HG03442 (cell line): ENCODE data around the gene TTC28.
"Not testable (repeated sequence)": the region's sequence is repeated elsewhere in the genome, so short reads cannot be mapped to it uniquely, and the experiment has no call there.

Experiments used
- ATAC-seq: cut with Tn5 transposase; IDR thresholded peaks from one replicate; pipeline ENCODE4 v1.9.1; 2021; ENCODE audit warnings: mild to moderate bottlenecking, moderate library complexity; ENCODE audit not compliant: unreplicated experiment

The TTC28 gene

GRCh38 chr22:28245579-28246224, 433.9 kb downstream of the TTC28 start:
- no peak for ATAC-seq

- no peak for ATAC-seq
These were observed 434.9 kb downstream of the TTC28 start for GRCh38 chr22:28244757-28245156.

GRCh38 chr22:28243539-28243938, 436.1 kb downstream of the TTC28 start:
- no peak for ATAC-seq

GRCh38 chr22:28241656-28242290, 437.9 kb downstream of the TTC28 start:
- ATAC-seq = no peak

- ATAC-seq = no peak
These were observed 439.7 kb downstream of the TTC28 start for GRCh38 chr22:28239941-28240340.

GRCh38 chr22:28237783-28238182, 441.9 kb downstream of the TTC28 start:
- ATAC-seq = no peak

- ATAC-seq = no peak
These were observed 442.5 kb downstream of the TTC28 start for GRCh38 chr22:28237112-28237511.

- no peak for ATAC-seq
These were observed 447.4 kb downstream of the TTC28 start for GRCh38 chr22:28232204-28232603.

- no peak for ATAC-seq
These were observed 448.2 kb downstream of the TTC28 start for GRCh38 chr22:28231441-28231840.

- no peak for ATAC-seq
These were observed 449.0 kb downstream of the TTC28 start for GRCh38 chr22:28230671-28231070.

GRCh38 chr22:28229566-28230485, 449.8 kb downstream of the TTC28 start:
- no peak for ATAC-seq

- no peak for ATAC-seq
These were observed 455.8 kb downstream of the TTC28 start for GRCh38 chr22:28223826-28224225.

- ATAC-seq = no peak
These were observed 456.5 kb downstream of the TTC28 start for GRCh38 chr22:28222976-28223745.

- no peak for ATAC-seq
These were observed 457.1 kb downstream of the TTC28 start for GRCh38 chr22:28222571-28222970.

GRCh38 chr22:28222052-28222451, 457.6 kb downstream of the TTC28 start:
- ATAC-seq = no peak

GRCh38 chr22:28220626-28221363, 458.8 kb downstream of the TTC28 start:
- no peak for ATAC-seq

- ATAC-seq = no peak
These were observed 462.4 kb downstream of the TTC28 start for GRCh38 chr22:28217277-28217676.

GRCh38 chr22:28214750-28215149, 464.9 kb downstream of the TTC28 start:
- ATAC-seq = not testable (repeated sequence)

GRCh38 chr22:28209457-28209856, 470.2 kb downstream of the TTC28 start:
- not testable (repeated sequence) for ATAC-seq

- ATAC-seq = no peak
These were observed 470.9 kb downstream of the TTC28 start for GRCh38 chr22:28208787-28209186.
